Neutrophil (primary cell): Measurements from ENCODE around the gene TRABD2B.

ENCODE experiments used
- H3K27ac ChIP-seq: fragments of 200-600 bp; sonication (generic); 2 replicates; pipeline ENCODE4 v1.5.1; 2016; ENCODE audit warnings: mild to moderate bottlenecking, moderate library complexity
- H3K27me3 ChIP-seq: fragments of 200-600 bp; sonication (generic); 2 replicates; pipeline ENCODE4 v1.6.0; 2016; ENCODE audit warnings: mild to moderate bottlenecking
- H3K36me3 ChIP-seq: fragments of 200-600 bp; sonication (generic); 2 replicates; pipeline ENCODE4 v1.5.1; 2017
- H3K4me1 ChIP-seq, 2 experiments: fragments of 200-600 bp in 1 of 2; sonication (generic) in 1 of 2; 1 replicate in 1 of 2; 2 replicates in 1 of 2; pipeline versions ENCODE4 v1.5.1 to v1.6.1; 2013 to 2016; ENCODE audit warnings: low read depth in 1 of 2, low read length in 1 of 2, mild to moderate bottlenecking in 1 of 2, moderate library complexity in 1 of 2; ENCODE audit not compliant: control insufficient read depth in 1 of 2, insufficient read depth in 1 of 2
- H3K4me3 ChIP-seq, 2 experiments: fragments of 200-600 bp in 1 of 2; sonication (generic) in 1 of 2; 1 replicate in 1 of 2; 2 replicates in 1 of 2; pipeline ENCODE4 v1.5.1; 2013 to 2016; ENCODE audit warnings: low read depth in 1 of 2, low read length in 1 of 2, mild to moderate bottlenecking in 1 of 2, moderate library complexity in 1 of 2
- H3K9me3 ChIP-seq: fragments of 200-600 bp; sonication (generic); 2 replicates; pipeline ENCODE4 v1.5.1; 2016
- CTCF ChIP-seq: fragments of 200-600 bp; sonication (generic); IDR thresholded peaks from 2 replicates; pipeline ENCODE4 v1.5.1; 2016; ENCODE audit warnings: antibody characterized with exemption

The TRABD2B gene

GRCh38 chr1:47794081-47794480 is 203.1 kb downstream of the TRABD2B start:
- Histone ChIP-seq H3K36me3 (no peaks in the 10 kb centered on the region), H3K9me3 (no peaks in the 10 kb centered on the region), H3K27me3 (no peaks in the 10 kb centered on the region), H3K4me1 (no peaks in the 10 kb centered on the region), H3K4me3 (no peak overlapping the region), H3K27ac (no peak overlapping the region)
- no peak for TF ChIP-seq CTCF

- no peak for TF ChIP-seq CTCF
- H3K4me3 ChIP-seq, result no peak overlapping the region
- H3K27ac ChIP-seq, result no peak overlapping the region
- no peaks in the 10 kb centered on the region for H3K4me1 ChIP-seq
- H3K27me3 ChIP-seq, result no peaks in the 10 kb centered on the region
- H3K9me3 ChIP-seq, result no peaks in the 10 kb centered on the region
- no peaks in the 10 kb centered on the region for H3K36me3 ChIP-seq
These were observed 203.6 kb downstream of the TRABD2B start for GRCh38 chr1:47793563-47793962.

- Histone ChIP-seq H3K4me3 (no peak overlapping the region), H3K36me3 (no peaks in the 10 kb centered on the region), H3K27me3 (no peaks in the 10 kb centered on the region), H3K9me3 (no peaks in the 10 kb centered on the region), H3K27ac (no peak overlapping the region), H3K4me1 (no peaks in the 10 kb centered on the region)
- TF ChIP-seq CTCF, result no peak
These were observed 204.4 kb downstream of the TRABD2B start for GRCh38 chr1:47792779-47793178.

- TF ChIP-seq CTCF, result no peak
- no peaks in the 10 kb centered on the region for H3K9me3 ChIP-seq
- no peak overlapping the region for H3K27ac ChIP-seq
- H3K4me1 ChIP-seq, result no peaks in the 10 kb centered on the region
- H3K27me3 ChIP-seq, result no peaks in the 10 kb centered on the region
- H3K36me3 ChIP-seq, result no peaks in the 10 kb centered on the region
- no peak overlapping the region for H3K4me3 ChIP-seq
These were observed 205.1 kb downstream of the TRABD2B start for GRCh38 chr1:47791879-47792608.

GRCh38 chr1:47788761-47789160 is 208.4 kb downstream of the TRABD2B start:
- Histone ChIP-seq H3K4me3 (no peak overlapping the region), H3K36me3 (no peaks in the 10 kb centered on the region), H3K27me3 (no peaks in the 10 kb centered on the region), H3K27ac (no peak overlapping the region), H3K4me1 (no peaks in the 10 kb centered on the region), H3K9me3 (no peaks in the 10 kb centered on the region)
- TF ChIP-seq CTCF, result no peak
